H1 (cell line): Measurements from ENCODE around the gene TSHR.

Experiments used
- CTCF ChIP-seq, 3 experiments: IDR thresholded peaks; 1 replicate in 2 of 3; 2 replicates in 1 of 3; pipeline versions ENCODE4 v1.5.1 to v1.6.1; 2011; ENCODE audit warnings: low read length in 3 of 3, mild to moderate bottlenecking in 3 of 3, inconsistent platforms in 2 of 3, low read depth in 1 of 3, moderate library complexity in 1 of 3; ENCODE audit not compliant: insufficient read depth in 1 of 3; ENCODE audit errors: control extremely low read depth in 1 of 3
- EZH2 ChIP-seq: fragments of 200-600 bp; sonication (generic); IDR thresholded peaks from 2 replicates; pipeline ENCODE4 v1.7.1; 2012; ENCODE audit warnings: low read depth, mild to moderate bottlenecking, moderate library complexity, low read length, inconsistent platforms; ENCODE audit not compliant: severe bottlenecking
- GTF2F1 ChIP-seq: IDR thresholded peaks from 2 replicates; pipeline ENCODE4 v1.6.1; 2012; ENCODE audit warnings: low read depth, low read length, improper control_type of control experiment, borderline replicate concordance
- JUND ChIP-seq: IDR thresholded peaks from 2 replicates; pipeline ENCODE4 v1.6.1; 2011; ENCODE audit warnings: mild to moderate bottlenecking, improper control_type of control experiment, low read length
- PHF8 ChIP-seq: fragments of 200-600 bp; sonication (generic); conservative IDR thresholded peaks from 2 replicates; pipeline ENCODE4 v1.7.1; 2012; ENCODE audit warnings: low read depth, mild to moderate bottlenecking, inconsistent platforms, low read length, moderate library complexity
- POLR2A ChIP-seq, 2 experiments: IDR thresholded peaks; 1 replicate in 1 of 2; 2 replicates in 1 of 2; pipeline ENCODE4 v1.6.1; 2011; ENCODE audit warnings: low read depth in 2 of 2, low read length in 2 of 2, mild to moderate bottlenecking in 2 of 2; ENCODE audit errors: control extremely low read depth in 1 of 2
- POLR2AphosphoS5 ChIP-seq: IDR thresholded peaks from 2 replicates; pipeline ENCODE4 v1.6.1; 2011; ENCODE audit warnings: low read depth, low read length
- RAD21 ChIP-seq, 2 experiments: IDR thresholded peaks in 1 of 2; conservative IDR thresholded peaks in 1 of 2; 2 replicates each; pipeline ENCODE4 v1.6.1; 2011; ENCODE audit warnings: low read depth in 2 of 2, low read length in 2 of 2, improper control_type of control experiment in 1 of 2, inconsistent platforms in 1 of 2, mild to moderate bottlenecking in 1 of 2, moderate library complexity in 1 of 2
- SIN3A ChIP-seq, 2 experiments: IDR thresholded peaks in 1 of 2; conservative IDR thresholded peaks in 1 of 2; 2 replicates each; pipeline ENCODE4 v1.6.1; 2011 to 2012; ENCODE audit warnings: low read length in 2 of 2, improper control_type of control experiment in 1 of 2, low read depth in 1 of 2, mild to moderate bottlenecking in 1 of 2
- TAF1 ChIP-seq: IDR thresholded peaks from 2 replicates; pipeline ENCODE4 v1.6.1; 2011; ENCODE audit warnings: mild to moderate bottlenecking, low read depth, low read length
- TCF12 ChIP-seq: IDR thresholded peaks from 2 replicates; pipeline ENCODE4 v1.6.1; 2011; ENCODE audit warnings: low read depth, mild to moderate bottlenecking, low read length

- TF ChIP-seq POLR2AphosphoS5 (no peak), POLR2A (IDR thresholded peaks at IDR 0.05; ENCODE audit: control extremely low read depth in 1 of 2, low read depth in 2 of 2, low read length in 2 of 2) (no peak), CTCF (IDR thresholded peaks at IDR 0.05; ENCODE audit: control extremely low read depth in 1 of 3, insufficient read depth in 1 of 3, low read depth in 1 of 3, low read length in 3 of 3) (no peak), TCF12 (no peak), SIN3A (conservative IDR thresholded peaks at IDR 0.05 in 1 of 2, IDR thresholded peaks at IDR 0.05 in 1 of 2; ENCODE audit: low read depth in 1 of 2, low read length in 2 of 2) (no peak), GTF2F1 (no peak), PHF8 (no peak), RAD21 (IDR thresholded peaks at IDR 0.05 in 1 of 2, conservative IDR thresholded peaks at IDR 0.05 in 1 of 2; ENCODE audit: low read depth in 2 of 2, low read length in 2 of 2) (no peak), TAF1 (no peak), EZH2 (no peak), JUND (no peak)
Measured at GRCh38 chr14:81125536-81125935, 170.1 kb downstream of the TSHR start.
